Thyroid gland (tissue), 4 donors: ENCODE data around the gene IGDCC3. TPM values are rescaled to one million over a fixed set of nuclear protein-coding genes. Genes with fewer than 3 reads are reported as not detected.
A peak's percentile ranks its signal among the peaks of the same experiment; 100 is the strongest.

Experiments used
- DNase-seq, 2 donors: peaks; one replicate each; pipeline ENCODE4 v3.0.0-alpha.2; 2019
- H3K27ac ChIP-seq, 3 donors: fragments of 200-600 bp; sonication (generic); 1 replicate in 2 of 3; 2 replicates in 1 of 3; pipeline ENCODE4 v1.5.1; 2016 to 2019; ENCODE audit warnings: mild to moderate bottlenecking in 1 of 3, moderate library complexity in 1 of 3
- H3K27me3 ChIP-seq: fragments of 200-600 bp; sonication (generic); one replicate; pipeline ENCODE4 v1.5.1; 2019
- H3K36me3 ChIP-seq, 2 donors: fragments of 200-600 bp; sonication (generic); one replicate each; pipeline ENCODE4 v1.5.1; 2016 to 2019
- H3K4me1 ChIP-seq, 2 donors: fragments of 200-600 bp; sonication (generic); one replicate each; pipeline ENCODE4 v1.5.1; 2017 to 2019
- H3K4me3 ChIP-seq, 3 donors: fragments of 200-600 bp; sonication (generic); replicated peaks in 1 of 3; 1 replicate in 2 of 3; 2 replicates in 1 of 3; pipeline ENCODE4 v1.5.1; 2016; ENCODE audit warnings: mild to moderate bottlenecking in 1 of 3
- H3K9me3 ChIP-seq: fragments of 200-600 bp; sonication (generic); one replicate; pipeline ENCODE4 v1.5.1; 2017
- CTCF ChIP-seq, 6 experiments: fragments of 200-600 bp in 3 of 6; fragments of 450-650 bp in 3 of 6; sonication (generic) in 3 of 6; IDR thresholded peaks; one replicate each; pipeline ENCODE4 v1.5.1; 2016 to 2019; ENCODE audit warnings: antibody characterized with exemption in 6 of 6, mild to moderate bottlenecking in 2 of 6, inconsistent platforms in 1 of 6, moderate library complexity in 1 of 6
- POLR2A ChIP-seq, 2 donors: fragments of 450-650 bp; IDR thresholded peaks; one replicate each; pipeline ENCODE4 v1.6.1; 2017; ENCODE audit warnings: antibody characterized with exemption in 2 of 2, mild to moderate bottlenecking in 2 of 2, moderate library complexity in 1 of 2
- WGBS, 2 donors: methylation state at CpG; one replicate each; pipeline ENCODE4 v1.1.5; 2017; 5-methylcytosine and 5-hydroxymethylcytosine counted together
- intact Hi-C: fragments of 100-400 bp; cut with DNase I; formaldehyde crosslinking; loops from one replicate; pipeline ENCODE4 v1.15.1; 2023
- total RNA-seq, 4 donors: library from RNA; depleted of rRNA; stranded (reverse); fragments of >200 nt; gene quantifications; one replicate each; pipeline ENCODE4 v1.2.3, GENCODE V29; 2016

The IGDCC3 gene
- total RNA-seq, 4 donors from 2014 or later = 0.22 to 1.5 (median 0.61) TPM

GRCh38 chr15:65377105-65377975, 462 bp downstream of the IGDCC3 start:
- no peaks in the 10 kb centered on the region for H3K27me3 ChIP-seq
- H3K36me3 ChIP-seq = no peaks in the 10 kb centered on the region
- H3K4me3 ChIP-seq = peak overlapping the region; percentile 4 to 59 (median 54)
- intact Hi-C loops = no loop called here
- TF ChIP-seq CTCF (IDR thresholded peaks at IDR 0.05) = no peak
- TF ChIP-seq POLR2A (IDR thresholded peaks at IDR 0.05) = no peak
- H3K27ac ChIP-seq = peak overlapping the region in 1 of 3 donors; percentile 9
- peaks cover 8 to 18% of the 10 kb centered on the region in 2 donors for H3K4me1 ChIP-seq
- DNase-seq = peak; percentile 56 to 61
- no peaks in the 10 kb centered on the region for H3K9me3 ChIP-seq
- 0 to 1% methylated on average over 27 to 35 of the region's 99 CpGs for WGBS, 2 donors

- H3K4me3 ChIP-seq = peak overlapping the region in 1 of 3 donors; percentile 54
- H3K27ac ChIP-seq = no peak overlapping the region
- H3K9me3 ChIP-seq = no peaks in the 10 kb centered on the region
- H3K36me3 ChIP-seq = no peaks in the 10 kb centered on the region
- intact Hi-C loops = no loop called here
- DNase-seq = peak in 1 of 2 donors; percentile 52
- no peak for TF ChIP-seq POLR2A (IDR thresholded peaks at IDR 0.05)
- TF ChIP-seq CTCF (IDR thresholded peaks at IDR 0.05) = no peak
- 0 to 3% methylated on average over 11 to 21 of the region's 21 CpGs for WGBS, 2 donors
- no peaks in the 10 kb centered on the region for H3K27me3 ChIP-seq
- peaks cover 8 to 18% of the 10 kb centered on the region in 2 donors for H3K4me1 ChIP-seq
These were observed 1.1 kb downstream of the IGDCC3 start for GRCh38 chr15:65376767-65377104.

GRCh38 chr15:65375871-65376607, 1.8 kb downstream of the IGDCC3 start:
- Histone ChIP-seq H3K36me3 (no peaks in the 10 kb centered on the region), H3K4me3 (peak overlapping the region in 1 of 3 donors; percentile 54), H3K27me3 (no peaks in the 10 kb centered on the region), H3K9me3 (no peaks in the 10 kb centered on the region), H3K27ac (no peak overlapping the region), H3K4me1 (peaks cover 8 to 18% of the 10 kb centered on the region in 2 donors)
- DNase-seq = peak; percentile 86 to 87
- intact Hi-C loops = no loop called here
- TF ChIP-seq CTCF (IDR thresholded peaks at IDR 0.05) (no peak), POLR2A (IDR thresholded peaks at IDR 0.05) (no peak)
- 8 to 9% methylated on average over 8 to 9 of the region's 9 CpGs for WGBS, 2 donors

GRCh38 chr15:65374821-65375401, 2.9 kb downstream of the IGDCC3 start:
- intact Hi-C loops = no loop called here
- Histone ChIP-seq H3K27me3 (no peaks in the 10 kb centered on the region), H3K27ac (no peak overlapping the region), H3K36me3 (no peaks in the 10 kb centered on the region), H3K4me3 (no peak overlapping the region), H3K9me3 (no peaks in the 10 kb centered on the region), H3K4me1 (peaks cover 8 to 18% of the 10 kb centered on the region in 2 donors)
- DNase-seq = no peak
- WGBS, 2 donors = 80 to 83% methylated on average over 14 of the region's 14 CpGs
- TF ChIP-seq POLR2A (IDR thresholded peaks at IDR 0.05) = no peak
- TF ChIP-seq CTCF (IDR thresholded peaks at IDR 0.05) = no peak
